ENCODE measurements around the gene PCDHGB6.

DNA sequence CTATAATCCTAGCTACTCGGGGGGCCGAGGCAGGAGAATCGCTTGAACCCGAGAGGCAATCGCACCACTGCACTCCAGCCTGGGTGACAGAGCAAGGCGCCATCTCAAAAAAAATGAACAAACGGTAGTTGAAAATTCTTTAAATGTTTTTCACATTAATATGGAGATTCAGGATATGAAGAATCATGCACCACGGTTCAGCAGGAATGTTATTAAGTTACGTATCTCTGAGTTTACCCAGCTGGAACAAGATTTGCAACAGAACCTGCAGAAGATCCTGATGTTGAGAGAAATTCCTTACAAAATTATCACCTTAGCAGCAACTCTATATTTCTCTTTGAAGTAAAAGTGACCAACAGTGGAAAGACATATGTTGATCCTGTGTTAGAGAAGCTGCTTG is 32.5 kb downstream of the PCDHGB6 start:
- TF ChIP-seq, protein P1, sequence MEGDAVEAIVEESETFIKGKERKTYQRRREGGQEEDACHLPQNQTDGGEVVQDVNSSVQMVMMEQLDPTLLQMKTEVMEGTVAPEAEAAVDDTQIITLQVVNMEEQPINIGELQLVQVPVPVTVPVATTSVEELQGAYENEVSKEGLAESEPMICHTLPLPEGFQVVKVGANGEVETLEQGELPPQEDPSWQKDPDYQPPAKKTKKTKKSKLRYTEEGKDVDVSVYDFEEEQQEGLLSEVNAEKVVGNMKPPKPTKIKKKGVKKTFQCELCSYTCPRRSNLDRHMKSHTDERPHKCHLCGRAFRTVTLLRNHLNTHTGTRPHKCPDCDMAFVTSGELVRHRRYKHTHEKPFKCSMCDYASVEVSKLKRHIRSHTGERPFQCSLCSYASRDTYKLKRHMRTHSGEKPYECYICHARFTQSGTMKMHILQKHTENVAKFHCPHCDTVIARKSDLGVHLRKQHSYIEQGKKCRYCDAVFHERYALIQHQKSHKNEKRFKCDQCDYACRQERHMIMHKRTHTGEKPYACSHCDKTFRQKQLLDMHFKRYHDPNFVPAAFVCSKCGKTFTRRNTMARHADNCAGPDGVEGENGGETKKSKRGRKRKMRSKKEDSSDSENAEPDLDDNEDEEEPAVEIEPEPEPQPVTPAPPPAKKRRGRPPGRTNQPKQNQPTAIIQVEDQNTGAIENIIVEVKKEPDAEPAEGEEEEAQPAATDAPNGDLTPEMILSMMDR (IDR thresholded peaks at IDR 0.05; ENCODE audit: low read depth, low read length) = no peak
- TF ChIP-seq MYC (IDR thresholded peaks at IDR 0.05; ENCODE audit: low read depth, low read length) (no peak), POLR2A (IDR thresholded peaks at IDR 0.05; ENCODE audit: extremely low read depth, insufficient read length) (no peak)
